Stimulated activated CD4-positive, alpha-beta T cell treated with anti-CD3 and anti-CD28 coated beads, Interleukin-15, amount 100 ng/mL, for 48 hours (primary cell): ENCODE measurements around the gene FARSB.

Experiments used
- DNase-seq, 2 donors: peaks; one replicate each; pipeline ENCODE4 v3.0.0-alpha.2; 2020; ENCODE audit warnings: low read depth in 2 of 2

FARSB gene

DNA sequence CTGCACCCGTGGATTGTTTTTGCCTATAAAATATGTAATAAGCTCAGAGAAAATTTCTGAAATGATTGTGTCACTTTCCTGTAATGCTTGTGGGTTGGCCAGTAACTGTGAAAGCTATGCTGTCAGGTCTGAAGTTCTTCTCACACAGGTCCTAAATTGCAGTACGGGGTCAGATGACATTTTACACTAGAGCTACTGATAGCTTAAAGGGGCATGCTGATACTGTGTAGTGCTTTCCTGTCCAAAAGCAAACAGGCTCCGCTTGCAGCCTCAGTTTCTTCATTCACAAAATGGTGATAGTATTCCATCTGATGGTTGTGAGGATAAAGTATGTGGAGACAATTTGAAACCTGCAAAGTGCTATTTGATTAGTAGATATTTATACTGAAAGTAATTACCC, 7.6 kb upstream of the FARSB start:
- DNase-seq, result no peak

DNA sequence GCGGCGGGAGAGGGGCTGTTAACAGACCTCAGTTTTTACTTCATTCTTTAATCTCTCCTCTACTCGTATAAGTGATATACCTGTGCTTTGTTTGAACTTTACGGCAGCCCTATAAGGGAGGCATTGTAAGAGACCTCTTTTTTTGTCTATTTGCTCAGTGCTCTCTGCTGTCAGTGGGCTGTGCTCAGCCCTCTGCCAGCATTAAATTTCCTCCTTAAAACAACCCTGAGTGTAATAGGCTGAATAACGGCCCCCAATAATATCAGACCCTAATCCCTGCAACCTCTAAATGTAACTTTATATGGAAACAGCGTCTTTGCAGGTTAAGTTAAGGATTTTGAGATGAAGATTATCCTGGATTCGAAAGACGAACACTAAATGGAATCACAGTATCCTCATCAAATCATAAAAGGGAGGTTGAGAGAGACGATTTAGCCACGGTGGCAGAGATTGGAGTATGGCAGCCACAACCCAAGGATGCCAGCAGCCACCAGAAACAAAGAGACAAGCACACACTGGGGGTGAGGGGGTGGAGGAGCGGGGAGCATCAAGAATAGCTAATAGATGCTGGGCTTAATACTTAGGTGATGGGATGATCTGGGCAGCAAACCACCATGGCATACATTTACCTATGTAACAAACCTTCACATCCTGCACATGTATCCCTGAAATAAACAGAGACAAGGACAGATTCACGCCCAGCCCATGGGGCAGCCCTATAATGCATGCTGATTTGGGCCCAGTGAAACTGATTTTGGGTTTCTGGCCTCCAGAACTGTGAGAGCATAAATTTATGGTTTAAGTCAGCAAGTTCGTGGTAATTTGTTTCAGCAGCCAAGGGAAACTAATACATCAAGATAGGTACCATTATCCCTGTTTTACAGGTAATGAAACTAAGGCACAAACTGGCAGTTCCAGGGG, 894 bp upstream of the FARSB start:
- DNase-seq, result no peak

DNA sequence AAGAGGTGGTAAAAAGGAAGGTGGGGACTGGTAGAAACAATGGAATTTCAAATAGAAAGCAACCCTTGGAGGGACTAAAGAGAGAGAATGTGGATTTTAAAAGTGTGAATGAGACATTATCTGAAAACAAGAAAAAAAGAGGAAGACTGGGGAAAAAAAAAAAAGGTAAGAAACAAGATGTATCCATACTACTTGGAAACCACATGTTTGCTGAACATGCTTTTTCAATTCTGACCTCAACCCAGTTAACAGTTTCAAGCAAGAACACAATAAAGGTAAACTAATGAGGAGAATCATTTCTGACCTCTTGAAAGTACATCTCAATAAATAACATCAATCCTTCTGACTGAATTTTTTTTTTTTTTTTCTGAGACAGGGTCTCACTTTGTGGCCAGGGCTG, 2.6 kb downstream of the FARSB start:
- no peak for DNase-seq

DNA sequence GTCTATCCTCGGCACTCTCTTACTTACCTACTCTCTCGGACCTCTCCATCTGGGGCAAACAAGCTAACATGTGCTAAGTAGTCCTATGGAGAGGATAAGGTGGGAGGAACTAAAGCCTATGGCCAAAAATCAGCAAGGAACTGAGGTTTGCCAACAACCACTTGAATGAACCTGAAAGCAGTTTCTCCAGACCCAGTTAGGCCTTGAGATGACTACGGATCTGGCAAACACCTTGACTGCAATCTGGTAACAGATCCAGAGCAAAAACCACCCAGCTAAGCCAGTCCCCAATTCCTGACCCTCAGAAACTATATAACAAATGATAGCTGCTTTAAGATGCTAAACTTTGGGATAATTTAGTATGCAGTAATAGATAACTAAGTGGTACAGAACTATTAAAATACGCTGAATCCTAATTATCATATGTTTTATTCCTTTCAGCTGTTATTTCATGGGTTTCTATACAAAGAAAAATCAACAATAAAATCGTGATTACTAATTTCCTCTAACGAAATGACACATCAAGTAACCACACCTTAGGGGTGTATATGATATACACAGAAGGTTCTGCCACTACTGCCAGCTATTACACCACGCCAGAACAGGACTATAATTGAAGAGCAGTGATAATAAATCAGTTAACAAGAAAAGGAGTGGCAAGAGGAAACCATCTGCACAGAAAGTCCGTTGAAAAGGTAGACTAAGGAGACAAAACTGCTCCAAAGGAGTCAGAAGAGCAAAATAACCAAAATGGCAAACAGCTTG, 3.2 kb downstream of the FARSB start:
- DNase-seq, result no peak

DNA sequence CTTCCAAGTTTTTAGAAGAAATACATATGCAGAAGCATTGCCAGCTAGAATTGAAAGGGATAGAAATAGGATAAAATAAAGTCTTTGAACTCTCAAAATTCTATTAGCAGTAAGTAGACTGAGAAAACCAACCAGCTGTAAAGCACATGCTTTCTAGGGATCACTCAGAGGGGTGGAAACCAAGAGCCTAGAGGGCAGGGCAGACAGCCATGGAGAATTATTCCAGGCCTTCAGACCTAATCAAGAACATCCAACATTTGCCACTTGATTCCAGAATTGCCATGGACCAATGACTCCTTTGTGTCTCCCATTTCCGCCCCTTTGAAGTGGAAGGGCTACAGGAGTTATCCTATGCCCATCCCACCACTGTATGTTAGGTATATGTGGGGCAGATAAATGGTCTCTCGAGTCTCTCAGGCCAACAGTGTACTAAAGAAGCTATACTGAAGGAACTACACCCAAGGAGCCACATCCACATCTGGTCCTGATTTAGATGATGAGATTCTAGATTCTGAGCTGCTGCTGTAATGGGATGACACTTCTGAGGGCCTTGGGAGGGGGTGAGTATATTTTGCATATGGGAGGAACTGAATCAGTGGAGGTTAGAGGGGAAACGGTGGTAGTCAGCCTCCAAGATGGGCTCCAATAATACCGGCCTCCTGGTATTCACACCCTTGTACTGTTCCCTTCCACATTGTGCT, 4.0 kb downstream of the FARSB start:
- no peak for DNase-seq

DNA sequence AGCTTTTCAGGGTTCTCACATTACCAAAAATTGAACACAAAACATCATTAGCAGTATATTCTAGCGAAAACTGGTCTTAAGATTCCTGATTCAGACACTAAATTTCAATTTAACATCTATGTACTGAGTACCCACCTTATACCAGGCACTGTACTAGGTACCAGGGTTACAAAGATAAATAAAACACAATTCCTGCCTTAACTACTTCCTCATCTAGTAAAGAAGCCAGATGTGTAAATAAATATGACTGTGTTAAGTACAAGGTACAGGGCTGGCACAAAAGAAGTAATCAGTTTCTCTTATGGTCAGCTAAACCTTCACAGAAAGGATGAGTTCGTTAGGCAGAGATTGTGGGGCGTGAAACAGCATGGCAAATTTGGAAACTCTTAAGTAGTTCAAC, 6.1 kb downstream of the FARSB start:
- no peak for DNase-seq

DNA sequence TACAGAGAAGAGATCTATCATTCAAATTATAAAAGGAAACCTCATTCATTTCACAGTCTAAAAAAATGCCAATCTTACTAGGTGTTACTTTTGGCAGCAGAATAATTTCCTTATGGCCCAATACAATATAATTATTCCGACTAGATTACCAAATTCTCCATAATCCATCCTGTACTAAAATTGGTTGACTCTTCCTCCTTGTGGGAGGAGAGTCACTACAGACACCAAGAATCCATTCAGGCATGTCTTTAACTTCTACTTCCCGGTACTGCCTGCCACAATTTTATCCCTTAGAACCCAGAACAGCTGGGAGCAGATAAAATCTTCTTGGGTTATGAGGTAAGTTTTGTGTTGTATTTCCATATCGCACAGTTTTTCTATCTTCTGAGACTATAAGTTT, 9.9 kb downstream of the FARSB start:
- DNase-seq, result no peak

DNA sequence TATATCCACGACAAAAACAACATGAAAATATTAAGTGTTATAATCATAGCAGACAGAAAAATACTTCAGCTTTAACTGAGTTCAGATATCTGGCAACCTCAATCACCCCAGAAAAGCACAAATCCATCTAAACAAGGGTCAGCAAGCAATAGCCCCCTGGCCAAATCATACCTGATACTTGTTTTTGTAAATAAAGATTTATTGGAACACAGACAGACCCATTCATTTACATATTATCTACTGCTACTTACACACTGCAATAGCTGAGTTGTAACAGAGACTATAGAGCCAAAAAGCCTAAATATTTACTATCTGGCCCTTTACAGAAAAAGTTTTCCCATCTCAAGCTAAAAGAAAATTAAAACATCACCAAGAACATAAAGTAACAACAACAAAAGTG, 12.8 kb downstream of the FARSB start:
- no peak for DNase-seq

DNA sequence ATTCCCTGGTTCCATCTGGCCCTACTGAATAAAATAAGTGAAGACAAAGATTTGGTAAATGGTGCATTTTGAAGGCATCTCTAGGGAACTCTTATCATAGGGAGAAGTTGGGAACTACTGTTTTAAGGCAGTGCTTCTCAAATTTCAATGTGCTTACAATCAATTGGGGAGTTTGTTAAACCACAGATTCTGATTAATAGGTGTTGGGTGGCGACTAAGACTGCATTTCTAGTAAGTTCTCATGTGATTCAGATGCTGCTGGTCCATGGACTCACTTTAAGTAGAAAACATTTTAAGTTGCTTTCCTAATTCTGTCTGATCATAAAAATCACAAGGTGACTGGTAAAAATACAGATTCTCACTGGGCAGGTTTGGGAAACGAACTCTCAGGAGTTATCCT, 14.6 kb downstream of the FARSB start:
- DNase-seq, result no peak

DNA sequence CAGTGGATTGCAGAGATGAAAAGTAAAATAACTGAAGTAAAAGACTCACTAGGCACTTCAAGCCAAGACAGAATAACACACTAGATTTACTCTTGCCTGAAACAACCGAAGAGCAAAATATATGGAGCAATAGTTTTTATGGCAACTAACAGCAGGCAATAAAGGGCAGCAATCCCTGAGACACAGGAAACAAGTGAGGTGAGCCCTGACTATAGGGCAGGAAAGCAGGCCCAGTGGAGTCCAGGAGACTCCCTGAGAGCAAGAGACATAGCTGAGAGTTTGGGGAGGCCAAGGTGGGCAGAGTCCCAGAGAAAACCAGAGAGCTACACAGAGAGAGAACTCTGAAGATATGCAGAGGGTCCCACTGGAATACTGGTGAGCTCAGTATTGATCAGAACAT, 18.8 kb downstream of the FARSB start:
- no peak for DNase-seq

DNA sequence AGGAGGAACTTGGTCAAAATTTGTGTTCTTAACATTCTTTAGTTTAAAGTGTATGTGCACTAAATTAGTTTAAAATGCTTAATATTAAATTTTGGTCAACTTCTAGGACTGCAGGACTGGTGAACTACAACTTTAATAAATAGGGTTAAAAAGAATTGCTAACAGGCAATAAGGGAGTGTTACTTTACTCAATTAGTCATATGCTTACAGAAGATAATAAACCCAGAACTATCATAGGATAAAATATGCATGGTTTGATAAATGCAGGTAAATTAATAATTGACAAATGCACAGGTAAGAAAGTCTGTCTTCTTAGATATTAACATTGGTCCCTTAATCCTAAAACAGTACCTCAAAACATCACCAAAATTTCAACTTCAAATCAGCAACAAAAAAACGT, 20.6 kb downstream of the FARSB start:
- no peak for DNase-seq

DNA sequence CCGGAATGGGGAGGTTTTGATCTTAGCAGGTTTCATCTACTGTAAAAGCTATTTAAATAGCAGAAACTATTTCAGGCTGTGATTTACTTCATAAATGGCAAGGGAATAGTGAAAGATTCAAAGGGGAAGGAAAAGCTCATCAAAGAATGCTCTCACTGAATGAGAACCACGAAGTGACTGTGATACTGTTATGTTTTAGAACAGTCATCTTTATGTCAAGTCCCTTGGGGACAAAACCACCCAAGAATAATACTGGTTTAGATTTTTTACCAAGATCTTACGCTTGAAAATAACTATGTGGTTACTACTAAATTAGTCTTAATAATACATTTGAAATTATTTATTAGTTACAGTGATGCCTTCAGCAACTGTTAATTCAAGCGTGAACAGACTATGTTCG, 28.1 kb downstream of the FARSB start:
- DNase-seq, result no peak

DNA sequence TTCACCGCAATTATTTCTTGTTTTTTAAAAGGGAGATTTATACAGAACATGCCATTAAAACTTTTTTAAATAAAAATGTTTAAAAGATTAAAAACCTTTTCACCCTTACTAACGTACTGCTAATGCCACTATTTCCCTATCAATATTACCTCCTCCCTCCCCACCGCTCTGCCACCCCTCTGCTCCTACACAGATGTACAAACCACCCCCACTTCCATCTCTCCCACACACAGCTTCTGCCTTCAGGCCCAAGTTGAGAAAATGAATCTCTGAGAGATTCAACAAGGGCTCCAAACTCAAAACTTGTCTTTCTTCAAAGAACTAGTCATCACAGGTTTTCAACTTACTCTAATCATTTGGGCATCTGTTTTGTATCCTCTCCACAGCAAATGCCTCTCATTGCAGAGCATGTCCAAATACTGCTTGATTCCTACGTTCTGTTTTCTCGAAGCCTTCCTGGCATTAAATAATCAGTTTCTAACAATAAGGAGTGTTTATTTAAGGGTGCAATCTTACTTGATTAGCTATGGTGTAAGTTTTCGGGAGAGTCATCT, 32.1 kb downstream of the FARSB start:
- no peak for DNase-seq

DNA sequence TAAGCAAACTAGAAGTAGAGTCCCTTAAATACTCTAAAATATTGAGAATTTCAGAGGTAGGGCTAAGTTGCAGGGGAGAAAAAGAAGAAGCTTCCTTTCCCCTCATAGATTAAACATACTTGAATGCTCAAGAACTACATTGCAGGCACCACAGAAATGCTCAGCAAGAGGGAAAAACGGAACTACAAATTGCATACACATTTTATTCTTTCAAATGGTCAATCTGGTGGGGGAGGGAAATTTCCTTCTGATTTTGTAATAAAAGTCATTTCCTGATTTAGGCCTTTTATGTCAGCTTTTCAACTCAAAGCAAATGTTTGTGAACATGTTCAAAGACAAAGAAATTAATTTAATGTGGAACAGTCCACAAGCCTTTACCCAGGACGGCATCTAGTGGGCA, 33.0 kb downstream of the FARSB start:
- DNase-seq, result no peak

DNA sequence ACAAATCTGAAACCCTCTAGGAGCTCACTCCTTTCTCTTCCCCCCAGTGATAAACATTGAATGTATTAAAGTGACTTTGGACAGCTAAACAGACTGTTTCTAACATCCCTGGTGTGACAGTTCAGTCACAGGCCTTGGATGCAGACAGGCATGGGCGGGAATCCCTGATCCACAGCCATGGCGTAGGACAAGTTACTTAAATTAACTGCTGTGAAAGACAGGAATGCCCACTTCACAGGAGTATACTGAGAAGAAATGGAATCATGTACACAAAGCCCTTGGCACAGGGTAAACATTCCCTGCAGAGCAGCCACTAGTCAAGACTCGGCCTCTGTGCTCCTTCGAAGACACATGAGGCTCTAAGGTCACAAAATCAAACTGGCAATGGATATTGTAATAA, 34.0 kb downstream of the FARSB start:
- DNase-seq, result no peak

DNA sequence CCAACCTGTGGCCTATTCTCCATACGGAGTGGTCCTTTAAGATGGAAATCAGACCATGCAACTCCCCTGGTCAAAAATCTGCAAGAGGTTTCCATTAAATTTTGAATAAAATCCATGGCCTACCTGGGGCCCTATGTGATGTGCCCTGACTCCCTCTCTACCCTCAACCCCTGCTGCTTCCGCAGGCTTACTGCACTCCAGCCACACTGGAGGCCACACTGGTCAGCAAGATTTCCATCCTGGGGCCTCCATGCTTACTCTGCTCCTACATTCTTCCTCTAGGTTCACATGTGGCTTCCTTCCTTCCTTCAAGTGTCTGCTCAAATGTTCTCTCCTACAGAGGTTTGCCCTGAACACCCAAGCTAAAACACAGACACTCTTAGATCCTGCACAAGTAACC, 40.6 kb downstream of the FARSB start:
- no peak for DNase-seq

DNA sequence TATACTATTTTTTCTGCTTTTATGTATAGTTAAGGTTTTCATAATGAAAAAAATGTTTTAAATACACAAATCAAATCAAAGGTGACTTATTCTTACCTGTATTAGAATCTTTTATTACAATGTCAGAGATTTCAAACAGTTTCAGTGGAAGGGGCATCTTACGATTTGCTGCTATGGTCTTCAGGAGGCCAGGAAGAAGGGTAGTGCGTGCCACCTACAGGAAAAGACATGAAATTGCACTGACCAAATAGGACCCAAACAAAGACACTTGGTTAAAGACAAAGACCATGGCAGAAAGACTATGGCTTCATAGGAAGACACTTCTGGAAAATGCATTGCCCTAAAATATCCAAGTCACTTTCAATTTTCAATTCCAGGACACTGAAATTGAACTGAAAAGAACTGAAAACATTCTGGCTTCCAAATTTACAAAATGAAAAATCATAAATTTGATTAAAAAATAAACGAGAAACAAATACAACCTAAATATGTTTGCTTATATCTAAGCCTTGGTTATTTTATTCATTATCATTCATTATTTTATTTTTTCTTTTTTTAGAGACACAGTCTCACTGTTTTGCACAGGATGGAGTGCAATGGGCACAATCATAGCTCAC, 42.1 kb downstream of the FARSB start:
- DNase-seq, result no peak

DNA sequence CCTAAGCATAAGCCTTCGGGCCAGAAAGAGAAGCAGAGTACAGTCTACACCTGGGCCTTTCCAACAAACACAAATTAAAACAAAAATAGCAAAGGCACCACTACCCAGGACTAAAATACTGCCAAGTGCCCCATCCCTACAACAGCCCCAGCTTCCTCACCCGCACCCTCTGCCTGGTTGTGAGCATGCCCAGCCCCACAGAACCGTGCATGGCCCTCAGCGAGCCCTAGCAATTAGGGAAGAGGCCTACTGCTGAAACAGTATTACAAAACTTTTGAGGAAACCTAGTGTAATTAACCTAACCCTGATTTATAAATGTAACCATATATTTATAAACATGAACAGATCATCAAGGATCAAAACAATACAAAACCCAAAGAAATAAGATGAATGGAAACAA, 44.2 kb downstream of the FARSB start:
- DNase-seq, result no peak

DNA sequence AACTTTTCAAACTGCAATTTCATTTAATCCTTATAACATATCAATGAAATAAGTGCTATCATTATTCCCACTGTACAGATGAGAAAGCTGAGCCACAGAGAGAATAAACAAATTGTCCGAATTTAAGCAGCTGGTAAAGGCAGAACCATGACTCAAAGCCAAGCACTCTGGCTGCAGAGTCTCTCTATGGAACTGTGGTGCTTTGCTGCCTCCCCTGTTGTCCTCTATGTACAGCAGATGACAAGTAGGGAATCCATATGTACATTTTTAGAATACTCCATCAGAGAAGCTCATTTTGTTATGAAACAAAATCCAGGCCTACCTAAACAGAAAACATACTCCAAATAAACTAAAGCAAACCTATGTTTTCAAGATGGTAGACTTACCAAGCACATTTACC, 45.1 kb downstream of the FARSB start:
- no peak for DNase-seq

DNA sequence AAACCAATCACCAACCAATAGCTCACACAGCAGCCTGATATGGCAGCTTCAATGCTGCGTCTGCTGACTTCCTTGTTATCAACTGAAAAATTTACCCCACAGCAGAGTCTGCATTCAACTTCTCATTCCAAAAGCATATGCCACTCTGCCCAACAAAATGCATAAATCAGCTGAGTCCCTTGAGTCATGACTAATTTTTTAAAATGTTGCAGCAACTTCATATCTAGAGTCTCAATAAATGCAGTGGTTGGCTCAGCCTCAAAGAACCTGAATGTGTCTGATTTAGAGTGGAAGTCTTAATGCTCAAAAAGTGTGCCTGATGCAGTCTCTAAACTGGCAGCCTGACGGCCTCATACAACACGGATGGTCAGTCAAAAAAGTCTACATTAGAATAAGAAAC, 46.5 kb downstream of the FARSB start:
- DNase-seq, result no peak

DNA sequence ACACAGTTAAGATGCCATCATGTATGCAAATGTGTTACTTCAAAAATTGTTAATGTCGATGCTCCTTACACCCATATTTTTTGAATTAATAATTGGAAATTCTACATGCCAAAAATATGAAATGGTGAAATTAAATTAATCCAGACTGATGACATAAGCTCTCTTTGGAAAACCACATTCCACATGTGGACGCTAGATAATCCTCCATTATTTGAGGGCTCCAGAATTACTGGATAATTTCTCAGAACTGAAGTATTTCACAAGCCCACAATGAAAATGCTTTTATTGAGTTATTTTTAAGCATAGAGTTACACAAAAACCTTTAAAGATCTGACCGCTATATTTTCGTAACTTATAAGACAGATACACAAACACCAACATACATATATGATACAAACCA, 47.8 kb downstream of the FARSB start:
- no peak for DNase-seq

DNA sequence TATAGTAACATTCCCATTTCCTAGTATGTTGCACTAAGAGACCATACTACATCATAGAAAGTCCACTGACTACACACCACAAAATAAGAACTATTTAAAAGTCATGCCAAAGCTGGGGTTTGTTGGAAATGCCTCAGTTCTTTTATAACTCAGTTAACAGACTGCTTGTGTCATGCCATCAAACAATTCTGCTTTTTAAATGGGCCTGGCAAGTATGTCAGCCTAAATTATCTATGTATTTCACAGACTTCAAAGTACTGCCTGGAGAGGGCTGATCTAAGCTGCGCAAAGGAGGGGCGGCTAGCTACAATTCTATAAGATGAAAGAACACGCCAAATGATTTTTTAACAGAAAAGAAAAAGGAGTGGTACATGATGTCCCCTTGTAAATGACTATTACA, 49.6 kb downstream of the FARSB start:
- DNase-seq, result no peak
